Adipose tissue (tissue), 3 donors: ENCODE results near the gene SRGAP2B. TPM values are rescaled to one million over a fixed set of nuclear protein-coding genes. Genes with fewer than 3 reads are reported as not detected.
"Not testable (repeated sequence)": the region's sequence is repeated elsewhere in the genome, so short reads cannot be mapped to it uniquely, and the experiment has no call there.

Source experiments
- H3K27ac ChIP-seq: one replicate; pipeline ENCODE4 v1.5.1; 2013; ENCODE audit warnings: low read depth, low read length
- WGBS, 3 donors: extraction: QIAGEN DNeasy Blood & Tissue Kit; methylation state at CpG; one replicate each; pipeline ENCODE4 v1.1.7; 2013; 5-methylcytosine and 5-hydroxymethylcytosine counted together
- polyA plus RNA-seq, 3 donors: library from polyadenylated mRNA; stranded (reverse); fragments of 200-250 nt; gene quantifications; one replicate each; pipeline ENCODE4 v1.2.3, GENCODE V29; 2013
- donor health status: healthy with polysubstance abuse.
- donor health status: Bipolar disorder and iron deficiency.
- donor health status: healthy.

SRGAP2B gene
- polyA plus RNA-seq, 3 donors = 2.9 to 15.5 (median 9.0) TPM

DNA sequence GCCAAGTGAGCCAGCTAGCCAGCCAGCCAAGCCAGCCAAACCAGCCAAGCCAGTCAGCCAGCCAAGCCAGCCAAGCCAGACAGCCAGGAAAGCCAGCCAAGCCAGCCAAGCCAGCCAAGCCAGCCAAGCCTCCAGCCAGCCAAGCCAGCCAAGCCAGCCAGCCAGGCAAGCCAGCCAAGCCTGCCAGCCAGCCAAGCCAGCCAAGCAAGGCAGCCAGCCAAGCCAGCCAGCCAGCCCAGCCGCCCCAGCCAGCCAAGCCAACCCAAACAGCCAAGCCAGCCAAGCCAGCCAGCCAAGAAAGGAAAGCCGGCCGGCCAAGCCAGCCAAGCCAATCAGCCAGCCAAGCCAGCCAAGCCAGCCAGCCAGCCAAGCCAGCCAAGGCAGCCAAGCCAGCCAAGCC, 236.5 kb downstream of the SRGAP2B start:
- H3K27ac ChIP-seq = not testable (repeated sequence)
- WGBS, 3 donors = 52 to 84% (median 70%) methylated on average over 3 of the region's 3 CpGs

Other genes starting within 250 kb of the SRGAP2B start
- gene FAM72D, start 646 bp upstream of the SRGAP2B start, polyA plus RNA-seq = under 1 TPM; 0.06 to 0.45 (median 0.07) TPM
- gene PPIAL4D, start 146.8 kb upstream of the SRGAP2B start, polyA plus RNA-seq = not detected